ENCODE results near the gene CDC20.

DNA sequence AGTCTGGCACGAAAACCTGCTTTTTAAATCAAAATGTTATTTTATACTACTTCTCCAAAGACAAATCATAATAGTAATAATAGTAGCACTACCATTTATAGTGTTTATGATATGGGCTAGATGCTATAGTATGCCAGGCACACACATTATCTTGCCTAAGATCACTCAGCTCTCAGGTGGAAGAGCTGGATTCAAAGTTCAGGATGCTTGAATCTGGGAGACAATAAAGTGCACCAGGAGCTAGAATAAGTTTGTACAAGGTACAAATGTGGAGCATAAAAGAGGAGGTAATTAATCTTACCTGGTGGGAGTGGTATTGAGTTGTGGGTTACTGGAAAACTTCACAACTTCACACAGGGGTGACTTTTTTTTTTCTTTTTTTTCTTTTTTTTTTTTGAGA lies 19.1 kb downstream of the CDC20 start:
- TF ChIP-seq, protein P1, sequence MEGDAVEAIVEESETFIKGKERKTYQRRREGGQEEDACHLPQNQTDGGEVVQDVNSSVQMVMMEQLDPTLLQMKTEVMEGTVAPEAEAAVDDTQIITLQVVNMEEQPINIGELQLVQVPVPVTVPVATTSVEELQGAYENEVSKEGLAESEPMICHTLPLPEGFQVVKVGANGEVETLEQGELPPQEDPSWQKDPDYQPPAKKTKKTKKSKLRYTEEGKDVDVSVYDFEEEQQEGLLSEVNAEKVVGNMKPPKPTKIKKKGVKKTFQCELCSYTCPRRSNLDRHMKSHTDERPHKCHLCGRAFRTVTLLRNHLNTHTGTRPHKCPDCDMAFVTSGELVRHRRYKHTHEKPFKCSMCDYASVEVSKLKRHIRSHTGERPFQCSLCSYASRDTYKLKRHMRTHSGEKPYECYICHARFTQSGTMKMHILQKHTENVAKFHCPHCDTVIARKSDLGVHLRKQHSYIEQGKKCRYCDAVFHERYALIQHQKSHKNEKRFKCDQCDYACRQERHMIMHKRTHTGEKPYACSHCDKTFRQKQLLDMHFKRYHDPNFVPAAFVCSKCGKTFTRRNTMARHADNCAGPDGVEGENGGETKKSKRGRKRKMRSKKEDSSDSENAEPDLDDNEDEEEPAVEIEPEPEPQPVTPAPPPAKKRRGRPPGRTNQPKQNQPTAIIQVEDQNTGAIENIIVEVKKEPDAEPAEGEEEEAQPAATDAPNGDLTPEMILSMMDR (IDR thresholded peaks at IDR 0.05; ENCODE audit: low read depth, low read length) = no peak
- TF ChIP-seq EZH2phosphoT487 (IDR thresholded peaks at IDR 0.05; ENCODE audit: low read depth) = no peak

Measured in OCI-LY3 (cell line).